ENCODE data around the gene ZNF844.

- TF ChIP-seq, protein P1, sequence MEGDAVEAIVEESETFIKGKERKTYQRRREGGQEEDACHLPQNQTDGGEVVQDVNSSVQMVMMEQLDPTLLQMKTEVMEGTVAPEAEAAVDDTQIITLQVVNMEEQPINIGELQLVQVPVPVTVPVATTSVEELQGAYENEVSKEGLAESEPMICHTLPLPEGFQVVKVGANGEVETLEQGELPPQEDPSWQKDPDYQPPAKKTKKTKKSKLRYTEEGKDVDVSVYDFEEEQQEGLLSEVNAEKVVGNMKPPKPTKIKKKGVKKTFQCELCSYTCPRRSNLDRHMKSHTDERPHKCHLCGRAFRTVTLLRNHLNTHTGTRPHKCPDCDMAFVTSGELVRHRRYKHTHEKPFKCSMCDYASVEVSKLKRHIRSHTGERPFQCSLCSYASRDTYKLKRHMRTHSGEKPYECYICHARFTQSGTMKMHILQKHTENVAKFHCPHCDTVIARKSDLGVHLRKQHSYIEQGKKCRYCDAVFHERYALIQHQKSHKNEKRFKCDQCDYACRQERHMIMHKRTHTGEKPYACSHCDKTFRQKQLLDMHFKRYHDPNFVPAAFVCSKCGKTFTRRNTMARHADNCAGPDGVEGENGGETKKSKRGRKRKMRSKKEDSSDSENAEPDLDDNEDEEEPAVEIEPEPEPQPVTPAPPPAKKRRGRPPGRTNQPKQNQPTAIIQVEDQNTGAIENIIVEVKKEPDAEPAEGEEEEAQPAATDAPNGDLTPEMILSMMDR (IDR thresholded peaks at IDR 0.05): no peak
- TF ChIP-seq RCOR1 (IDR thresholded peaks at IDR 0.05; ENCODE audit: low read length) (no peak), EZH2phosphoT487 (IDR thresholded peaks at IDR 0.05; ENCODE audit: borderline replicate concordance, low read depth) (no peak), MAX (IDR thresholded peaks at IDR 0.05; ENCODE audit: low read depth) (no peak), TAF1 (IDR thresholded peaks at IDR 0.05; ENCODE audit: borderline replicate concordance, low read depth, low read length) (no peak), EP300 (IDR thresholded peaks at IDR 0.05; ENCODE audit: borderline replicate concordance in 1 of 2, low read depth in 1 of 2, low read length in 1 of 2) (no peak), CHD2 (IDR thresholded peaks at IDR 0.05; ENCODE audit: low read length, partially characterized antibody) (no peak), RAD21 (IDR thresholded peaks at IDR 0.05; ENCODE audit: low read length) (no peak), FOXM1 (IDR thresholded peaks at IDR 0.05; ENCODE audit: low read depth) (no peak), NFIC (IDR thresholded peaks at IDR 0.05; ENCODE audit: borderline replicate concordance) (no peak)
- TF ChIP-seq, protein P2, sequence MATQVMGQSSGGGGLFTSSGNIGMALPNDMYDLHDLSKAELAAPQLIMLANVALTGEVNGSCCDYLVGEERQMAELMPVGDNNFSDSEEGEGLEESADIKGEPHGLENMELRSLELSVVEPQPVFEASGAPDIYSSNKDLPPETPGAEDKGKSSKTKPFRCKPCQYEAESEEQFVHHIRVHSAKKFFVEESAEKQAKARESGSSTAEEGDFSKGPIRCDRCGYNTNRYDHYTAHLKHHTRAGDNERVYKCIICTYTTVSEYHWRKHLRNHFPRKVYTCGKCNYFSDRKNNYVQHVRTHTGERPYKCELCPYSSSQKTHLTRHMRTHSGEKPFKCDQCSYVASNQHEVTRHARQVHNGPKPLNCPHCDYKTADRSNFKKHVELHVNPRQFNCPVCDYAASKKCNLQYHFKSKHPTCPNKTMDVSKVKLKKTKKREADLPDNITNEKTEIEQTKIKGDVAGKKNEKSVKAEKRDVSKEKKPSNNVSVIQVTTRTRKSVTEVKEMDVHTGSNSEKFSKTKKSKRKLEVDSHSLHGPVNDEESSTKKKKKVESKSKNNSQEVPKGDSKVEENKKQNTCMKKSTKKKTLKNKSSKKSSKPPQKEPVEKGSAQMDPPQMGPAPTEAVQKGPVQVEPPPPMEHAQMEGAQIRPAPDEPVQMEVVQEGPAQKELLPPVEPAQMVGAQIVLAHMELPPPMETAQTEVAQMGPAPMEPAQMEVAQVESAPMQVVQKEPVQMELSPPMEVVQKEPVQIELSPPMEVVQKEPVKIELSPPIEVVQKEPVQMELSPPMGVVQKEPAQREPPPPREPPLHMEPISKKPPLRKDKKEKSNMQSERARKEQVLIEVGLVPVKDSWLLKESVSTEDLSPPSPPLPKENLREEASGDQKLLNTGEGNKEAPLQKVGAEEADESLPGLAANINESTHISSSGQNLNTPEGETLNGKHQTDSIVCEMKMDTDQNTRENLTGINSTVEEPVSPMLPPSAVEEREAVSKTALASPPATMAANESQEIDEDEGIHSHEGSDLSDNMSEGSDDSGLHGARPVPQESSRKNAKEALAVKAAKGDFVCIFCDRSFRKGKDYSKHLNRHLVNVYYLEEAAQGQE (IDR thresholded peaks at IDR 0.05; ENCODE audit: low read depth, low read length): no peak
Observed at GRCh38 chr19:12092956-12093355, 28.4 kb downstream of the ZNF844 start.
